DND-41 (cell line): ENCODE measurements around the gene PRSS57.

Experiments
- ATAC-seq: fragments of 200-7000 bp; cut with Tn5 transposase; 3 replicates; pipeline ENCODE4 v1.9.1; 2021; ENCODE audit warnings: low read depth; ENCODE audit not compliant: insufficient read depth
- DNase-seq: peaks from one replicate; pipeline ENCODE4 v3.0.0-alpha.2; 2020
- H2AFZ ChIP-seq: 2 replicates; pipeline ENCODE4 v1.6.0; 2012; ENCODE audit warnings: low read depth, low read length
- H3K27ac ChIP-seq: 2 replicates; pipeline ENCODE4 v1.5.1; 2012; ENCODE audit warnings: low read length, inconsistent platforms
- H3K27me3 ChIP-seq: fragments of 200-600 bp; sonication (generic); 2 replicates; pipeline ENCODE4 v1.6.0; 2012; ENCODE audit warnings: low read length, mild to moderate bottlenecking, inconsistent platforms; ENCODE audit not compliant: insufficient read depth, poor library complexity
- H3K36me3 ChIP-seq: 2 replicates; pipeline ENCODE4 v1.5.1; 2012; ENCODE audit warnings: low read length, inconsistent platforms; ENCODE audit not compliant: insufficient read depth
- H3K4me1 ChIP-seq: 2 replicates; pipeline ENCODE4 v1.5.1; 2012; ENCODE audit warnings: mild to moderate bottlenecking, low read length; ENCODE audit not compliant: insufficient read depth
- H3K4me2 ChIP-seq: 2 replicates; pipeline ENCODE4 v1.6.0; 2012; ENCODE audit warnings: mild to moderate bottlenecking, moderate library complexity, low read length, inconsistent platforms; ENCODE audit not compliant: insufficient read depth
- H3K4me3 ChIP-seq, 2 experiments: fragments of 200-600 bp in 1 of 2; shearing (Covaris generic) in 1 of 2; 2 replicates each; pipeline ENCODE4 v1.5.1; 2012 to 2016; ENCODE audit warnings: inconsistent platforms in 2 of 2, low read length in 2 of 2, mild to moderate bottlenecking in 2 of 2, low read depth in 1 of 2, moderate library complexity in 1 of 2
- H3K79me2 ChIP-seq: 2 replicates; pipeline ENCODE4 v1.6.0; 2012; ENCODE audit warnings: low read length, inconsistent platforms; ENCODE audit not compliant: insufficient read depth
- H3K9ac ChIP-seq: 2 replicates; pipeline ENCODE4 v1.6.0; 2012; ENCODE audit warnings: low read depth, mild to moderate bottlenecking, inconsistent platforms, low read length, moderate library complexity
- H3K9me3 ChIP-seq: 2 replicates; pipeline ENCODE4 v1.5.1; 2012; ENCODE audit warnings: low read length, moderate library complexity, mild to moderate bottlenecking, inconsistent platforms; ENCODE audit not compliant: insufficient read depth, severe bottlenecking
- H4K20me1 ChIP-seq: 2 replicates; pipeline ENCODE4 v1.6.0; 2012; ENCODE audit warnings: low read length; ENCODE audit not compliant: insufficient read depth
- EZH2 ChIP-seq: IDR thresholded peaks from 3 replicates; pipeline ENCODE4 v1.6.1; 2012; ENCODE audit warnings: borderline replicate concordance, low read depth, mild to moderate bottlenecking, moderate library complexity, low read length, inconsistent platforms; ENCODE audit not compliant: severe bottlenecking
- TF ChIP-seq, protein P1 (sequence below): IDR thresholded peaks from 2 replicates; pipeline ENCODE4 v1.5.1; 2012; ENCODE audit warnings: borderline replicate concordance, low read length, moderate library complexity, mild to moderate bottlenecking; ENCODE audit not compliant: poor library complexity, severe bottlenecking; ENCODE audit errors: extremely low read depth

The PRSS57 gene

GRCh38 chr19:663682-664117, 31.6 kb downstream of the PRSS57 start:
- peaks cover 48% of the 10 kb centered on the region for H3K79me2 ChIP-seq
- peak overlapping the region; percentile 98 for H2AFZ ChIP-seq
- H3K27ac ChIP-seq = peak overlapping the region; percentile 91
- peak overlapping the region; percentile 97 for H3K9ac ChIP-seq
- H3K9me3 ChIP-seq = no peaks in the 10 kb centered on the region
- H3K4me1 ChIP-seq = peaks cover 52% of the 10 kb centered on the region
- peaks cover 40% of the 10 kb centered on the region for H4K20me1 ChIP-seq
- TF ChIP-seq EZH2 = no peak
- TF ChIP-seq, protein P1, sequence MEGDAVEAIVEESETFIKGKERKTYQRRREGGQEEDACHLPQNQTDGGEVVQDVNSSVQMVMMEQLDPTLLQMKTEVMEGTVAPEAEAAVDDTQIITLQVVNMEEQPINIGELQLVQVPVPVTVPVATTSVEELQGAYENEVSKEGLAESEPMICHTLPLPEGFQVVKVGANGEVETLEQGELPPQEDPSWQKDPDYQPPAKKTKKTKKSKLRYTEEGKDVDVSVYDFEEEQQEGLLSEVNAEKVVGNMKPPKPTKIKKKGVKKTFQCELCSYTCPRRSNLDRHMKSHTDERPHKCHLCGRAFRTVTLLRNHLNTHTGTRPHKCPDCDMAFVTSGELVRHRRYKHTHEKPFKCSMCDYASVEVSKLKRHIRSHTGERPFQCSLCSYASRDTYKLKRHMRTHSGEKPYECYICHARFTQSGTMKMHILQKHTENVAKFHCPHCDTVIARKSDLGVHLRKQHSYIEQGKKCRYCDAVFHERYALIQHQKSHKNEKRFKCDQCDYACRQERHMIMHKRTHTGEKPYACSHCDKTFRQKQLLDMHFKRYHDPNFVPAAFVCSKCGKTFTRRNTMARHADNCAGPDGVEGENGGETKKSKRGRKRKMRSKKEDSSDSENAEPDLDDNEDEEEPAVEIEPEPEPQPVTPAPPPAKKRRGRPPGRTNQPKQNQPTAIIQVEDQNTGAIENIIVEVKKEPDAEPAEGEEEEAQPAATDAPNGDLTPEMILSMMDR = peak; percentile 2
- H3K36me3 ChIP-seq = peaks cover 31% of the 10 kb centered on the region
- no peak for DNase-seq
- peak overlapping the region; percentile 58 to 78 for H3K4me3 ChIP-seq
- 0 out of 3 replicates have a peak, but pooled peaks have one; percentile 2 for ATAC-seq
- H3K4me2 ChIP-seq = peak overlapping the region; percentile 99
- no peaks in the 10 kb centered on the region for H3K27me3 ChIP-seq

GRCh38 chr19:662962-663681, 32.1 kb downstream of the PRSS57 start, which contains the start of gene RNF126:
RNF126 (minus strand) TSS chr19:663214; CDS start chr19:663121, 93 bp downstream.
- Histone ChIP-seq H3K36me3 (peaks cover 37% of the 10 kb centered on the region), H3K4me3 (peak within 1 kb of the TSS; percentile 78 to 99), H3K27me3 (no peaks in the 10 kb centered on the region), H3K9ac (peak within 1 kb of the TSS; percentile 97), H3K9me3 (no peaks in the 10 kb centered on the region), H3K27ac (peak within 1 kb of the TSS; percentile 91), H3K4me1 (peaks cover 56% of the 10 kb centered on the region), H4K20me1 (peaks cover 46% of the 10 kb centered on the region), H3K4me2 (peak within 1 kb of the TSS; percentile 99), H2AFZ (peak within 1 kb of the TSS; percentile 98), H3K79me2 (peaks cover 54% of the 10 kb centered on the region)
- ATAC-seq (peak; percentile 63), DNase-seq (peak; percentile 94)
- TF ChIP-seq EZH2 = no peak
- TF ChIP-seq, protein P1 = peak; percentile 1

DNA sequence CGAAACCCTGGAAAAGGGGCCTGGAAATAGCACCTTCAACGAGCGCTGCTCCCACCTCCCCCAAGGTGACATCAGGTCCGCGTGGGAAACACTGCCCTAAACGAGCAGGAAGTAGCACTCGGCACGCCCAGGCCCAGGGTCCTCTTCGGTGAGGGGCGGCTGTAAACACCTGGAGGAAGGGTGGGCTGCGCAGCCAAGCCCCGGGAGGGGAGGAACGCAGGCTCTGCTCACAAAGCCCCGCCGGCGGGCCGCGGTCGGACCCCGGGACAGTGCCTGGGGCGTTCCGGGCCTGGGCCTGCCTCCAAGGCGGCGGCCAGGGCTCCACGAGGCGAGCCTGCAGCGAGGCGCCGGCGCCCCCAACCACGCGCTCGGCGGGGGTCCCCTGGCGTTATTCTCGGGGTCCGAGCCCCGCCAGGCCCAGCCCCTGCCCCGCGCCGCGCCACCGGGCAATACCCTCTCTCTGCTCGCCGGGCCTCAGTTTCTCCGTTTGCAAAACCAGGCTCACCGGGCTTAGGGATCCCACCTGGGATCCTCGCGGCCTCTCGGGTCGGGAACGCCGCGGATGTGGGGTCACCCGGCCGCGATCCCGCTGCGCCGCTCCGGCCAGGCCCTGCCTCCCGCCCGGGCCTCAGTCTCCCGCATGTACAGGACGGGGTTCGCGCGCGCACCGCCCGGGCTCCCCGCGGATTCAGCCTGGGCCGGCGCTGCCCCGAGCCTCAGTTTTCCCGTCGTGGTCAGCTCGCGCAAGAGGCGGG, 32.9 kb downstream of the PRSS57 start:
- no peaks in the 10 kb centered on the region for H3K27me3 ChIP-seq
- H3K4me3 ChIP-seq = peak overlapping the region; percentile 78 to 99
- peak overlapping the region; percentile 95 for H3K4me2 ChIP-seq
- no peaks in the 10 kb centered on the region for H3K9me3 ChIP-seq
- H3K9ac ChIP-seq = peak overlapping the region; percentile 97
- H2AFZ ChIP-seq = peak overlapping the region; percentile 29
- H3K27ac ChIP-seq = peak overlapping the region; percentile 77
- peaks cover 58% of the 10 kb centered on the region for H3K4me1 ChIP-seq
- peak; percentile 79 for DNase-seq
- peaks cover 53% of the 10 kb centered on the region for H4K20me1 ChIP-seq
- peak; percentile 66 for ATAC-seq
- H3K36me3 ChIP-seq = peaks cover 43% of the 10 kb centered on the region
- TF ChIP-seq, protein P1 = no peak
- no peak for TF ChIP-seq EZH2
- peaks cover 61% of the 10 kb centered on the region for H3K79me2 ChIP-seq
